Keratinocyte (primary cell): Measurements from ENCODE around the gene PBX4.

Experiments used
- EZH2 ChIP-seq: IDR thresholded peaks from one replicate; pipeline ENCODE4 v1.6.1; 2012; ENCODE audit warnings: inconsistent platforms, mild to moderate bottlenecking, low read length, moderate library complexity
- TF ChIP-seq, protein P1 (sequence below), 3 experiments: IDR thresholded peaks in 1 of 3; conservative IDR thresholded peaks in 1 of 3; optimal IDR thresholded peaks in 1 of 3; 2 replicates in 2 of 3; 3 replicates in 1 of 3; pipeline versions ENCODE3 to v1.5.1; 2011; ENCODE audit warnings: low read length in 3 of 3, mild to moderate bottlenecking in 3 of 3, moderate library complexity in 2 of 3, control low read depth in 1 of 3, inconsistent platforms in 1 of 3; ENCODE audit not compliant: insufficient read depth in 2 of 3; ENCODE audit errors: extremely low read depth in 1 of 3

DNA sequence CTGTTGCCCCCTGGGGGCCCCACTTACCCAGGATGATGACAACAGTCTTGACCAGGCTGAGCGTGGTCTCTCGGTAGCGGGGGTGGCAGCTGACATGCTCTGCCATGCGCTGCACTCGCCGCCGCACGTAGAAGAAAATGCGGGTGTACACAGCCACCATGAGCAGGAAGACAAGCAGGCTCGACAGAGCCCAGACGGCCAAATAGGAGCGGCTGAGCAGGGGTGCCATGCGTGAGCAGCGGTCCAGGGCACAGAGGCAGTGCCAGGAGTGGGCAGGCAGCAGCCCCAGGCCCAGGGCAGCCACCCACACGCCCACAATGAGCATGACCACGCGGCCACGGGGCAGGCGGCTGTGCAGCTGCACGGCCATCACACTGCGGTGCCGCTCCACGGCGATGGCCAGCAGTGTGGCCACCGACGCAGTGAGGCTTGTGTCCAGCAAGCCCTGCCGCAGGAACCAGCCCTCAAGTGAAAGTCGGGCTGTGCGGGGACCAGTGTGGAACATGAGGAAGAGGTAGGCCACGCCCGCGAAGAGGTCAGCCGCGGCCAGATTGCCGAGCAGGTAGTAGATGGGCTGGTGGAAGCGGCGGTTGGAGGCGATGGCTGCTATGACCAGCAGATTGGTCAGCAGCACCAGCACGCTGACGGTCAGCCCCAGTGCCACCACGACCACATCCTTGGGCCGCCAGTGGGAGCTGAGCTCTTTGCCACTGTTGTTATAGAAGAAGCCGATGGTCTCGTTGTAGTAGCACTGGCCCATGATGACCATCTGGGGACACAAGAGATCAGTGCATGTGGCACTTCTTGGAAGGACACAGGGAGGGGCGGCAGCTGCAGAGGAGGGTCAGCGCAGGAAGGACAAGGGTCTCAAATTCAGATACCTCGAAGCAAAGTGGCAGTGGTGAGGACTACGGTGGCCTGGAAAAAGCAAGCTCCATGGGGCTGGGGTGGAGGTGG, 8.3 kb upstream of the PBX4 start:
- TF ChIP-seq, protein P1, sequence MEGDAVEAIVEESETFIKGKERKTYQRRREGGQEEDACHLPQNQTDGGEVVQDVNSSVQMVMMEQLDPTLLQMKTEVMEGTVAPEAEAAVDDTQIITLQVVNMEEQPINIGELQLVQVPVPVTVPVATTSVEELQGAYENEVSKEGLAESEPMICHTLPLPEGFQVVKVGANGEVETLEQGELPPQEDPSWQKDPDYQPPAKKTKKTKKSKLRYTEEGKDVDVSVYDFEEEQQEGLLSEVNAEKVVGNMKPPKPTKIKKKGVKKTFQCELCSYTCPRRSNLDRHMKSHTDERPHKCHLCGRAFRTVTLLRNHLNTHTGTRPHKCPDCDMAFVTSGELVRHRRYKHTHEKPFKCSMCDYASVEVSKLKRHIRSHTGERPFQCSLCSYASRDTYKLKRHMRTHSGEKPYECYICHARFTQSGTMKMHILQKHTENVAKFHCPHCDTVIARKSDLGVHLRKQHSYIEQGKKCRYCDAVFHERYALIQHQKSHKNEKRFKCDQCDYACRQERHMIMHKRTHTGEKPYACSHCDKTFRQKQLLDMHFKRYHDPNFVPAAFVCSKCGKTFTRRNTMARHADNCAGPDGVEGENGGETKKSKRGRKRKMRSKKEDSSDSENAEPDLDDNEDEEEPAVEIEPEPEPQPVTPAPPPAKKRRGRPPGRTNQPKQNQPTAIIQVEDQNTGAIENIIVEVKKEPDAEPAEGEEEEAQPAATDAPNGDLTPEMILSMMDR (optimal IDR thresholded peaks at IDR 0.05 in 1 of 3, IDR thresholded peaks at IDR 0.05 in 1 of 3, conservative IDR thresholded peaks at IDR 0.05 in 1 of 3; ENCODE audit: extremely low read depth in 1 of 3, insufficient read depth in 2 of 3, low read length in 3 of 3), result no peak
- TF ChIP-seq EZH2, result no peak
